IMR-90 (cell line): Measurements from ENCODE around the gene DENND1A. TPM values are rescaled to one million over a fixed set of nuclear protein-coding genes. Genes with fewer than 3 reads are reported as not detected.

ENCODE experiments used
- ATAC-seq: fragments of 200-7000 bp; cut with Tn5 transposase; 2 replicates; pipeline ENCODE4 v1.9.1; 2020; ENCODE audit warnings: low read depth, mild to moderate bottlenecking, moderate library complexity
- BruUV-seq: library from RNA; stranded (reverse); fragments of 400-500 nt; replicated peaks from 2 replicates; lab custom pipeline; 2021; lab: Mats Ljungman, UMichigan
- CTCF ChIA-PET: fragments of 300-600 bp; formaldehyde crosslinking; extraction: SDS; loops from one replicate; lab custom pipeline; 2021; ENCODE audit warnings: antibody characterized with exemption; lab: Yijun Ruan, JAX
- POLR2A ChIA-PET: fragments of 300-600 bp; sonication (Branson Sonifier 250); formaldehyde crosslinking; loops from one replicate; lab custom pipeline; 2022; ENCODE audit warnings: antibody characterized with exemption; ENCODE audit not compliant: unreplicated experiment; lab: Charles Lee
- DNase-seq: peaks from one replicate; pipeline ENCODE4 v3.0.0; 2013
- H2AFZ ChIP-seq: replicated peaks from 2 replicates; pipeline ENCODE3; 2013; ENCODE audit warnings: low read length, mild to moderate bottlenecking; ENCODE audit not compliant: poor library complexity
- H2AK5ac ChIP-seq: 2 replicates; pipeline ENCODE4 v1.6.1; 2013; ENCODE audit warnings: low read depth, low read length, inconsistent platforms
- H2AK9ac ChIP-seq: replicated peaks from 2 replicates; pipeline ENCODE3; 2013; ENCODE audit warnings: mild to moderate bottlenecking, low read depth, low read length, moderate library complexity; ENCODE audit not compliant: poor library complexity
- H2BK120ac ChIP-seq: 2 replicates; pipeline ENCODE4 v1.6.1; 2013; ENCODE audit warnings: low read depth, low read length, inconsistent platforms
- H2BK15ac ChIP-seq: 3 replicates; pipeline ENCODE4 v1.6.1; 2013; ENCODE audit warnings: low read depth, low read length, inconsistent platforms
- H2BK20ac ChIP-seq: 2 replicates; pipeline ENCODE4 v1.6.1; 2013; ENCODE audit warnings: low read depth, mild to moderate bottlenecking, inconsistent platforms, low read length, moderate library complexity
- H2BK5ac ChIP-seq: 2 replicates; pipeline ENCODE4 v1.6.1; 2013; ENCODE audit warnings: mild to moderate bottlenecking, low read depth, low read length, inconsistent platforms; ENCODE audit not compliant: poor library complexity, severe bottlenecking
- H3K14ac ChIP-seq: replicated peaks from 2 replicates; pipeline ENCODE4 v1.6.1; 2013; ENCODE audit warnings: low read depth, low read length, inconsistent platforms
- H3K18ac ChIP-seq: 2 replicates; pipeline ENCODE4 v1.6.1; 2013; ENCODE audit warnings: low read depth, low read length, control low read depth
- H3K23ac ChIP-seq: 2 replicates; pipeline ENCODE4 v1.6.1; 2013; ENCODE audit warnings: low read depth, low read length, inconsistent platforms
- H3K27ac ChIP-seq: 2 replicates; pipeline ENCODE4 v1.5.1; 2013; ENCODE audit warnings: mild to moderate bottlenecking, control low read depth, low read length; ENCODE audit not compliant: insufficient read depth
- H3K27me3 ChIP-seq: 2 replicates; pipeline ENCODE4 v1.6.1; 2013; ENCODE audit warnings: low read length; ENCODE audit not compliant: control insufficient read depth, insufficient read depth
- H3K36me3 ChIP-seq: 2 replicates; pipeline ENCODE4 v1.6.1; 2013; ENCODE audit warnings: low read length, mixed read lengths; ENCODE audit not compliant: control insufficient read depth, insufficient read depth
- H3K4ac ChIP-seq: 2 replicates; pipeline ENCODE4 v1.6.1; 2013; ENCODE audit warnings: low read depth, low read length, inconsistent platforms
- H3K4me1 ChIP-seq: 2 replicates; pipeline ENCODE4 v1.6.1; 2013; ENCODE audit warnings: low read length, mixed read lengths; ENCODE audit not compliant: control insufficient read depth, insufficient read depth
- H3K4me2 ChIP-seq: 2 replicates; pipeline ENCODE4 v1.6.1; 2013; ENCODE audit warnings: low read depth, mild to moderate bottlenecking, control low read depth, low read length, moderate library complexity
- H3K4me3 ChIP-seq: 2 replicates; pipeline ENCODE4 v1.5.1; 2013; ENCODE audit warnings: low read depth, mild to moderate bottlenecking, control low read depth, low read length, moderate library complexity; ENCODE audit not compliant: insufficient read depth
- H3K56ac ChIP-seq: 2 replicates; pipeline ENCODE4 v1.6.1; 2013; ENCODE audit warnings: low read length, inconsistent platforms; ENCODE audit not compliant: insufficient read depth; ENCODE audit errors: extremely low read depth
- H3K79me1 ChIP-seq, 2 experiments: 2 replicates each; pipeline ENCODE4 v1.6.1; 2013; ENCODE audit warnings: low read length in 2 of 2, inconsistent platforms in 1 of 2, low read depth in 1 of 2
- H3K9ac ChIP-seq: 2 replicates; pipeline ENCODE4 v1.6.1; 2013; ENCODE audit warnings: low read depth, low read length, control low read depth
- H3K9me1 ChIP-seq: 2 replicates; pipeline ENCODE4 v1.6.1; 2013; ENCODE audit warnings: low read length, inconsistent platforms; ENCODE audit not compliant: insufficient read depth
- H3K9me3 ChIP-seq: 2 replicates; pipeline ENCODE4 v1.6.1; 2013; ENCODE audit warnings: low read length; ENCODE audit not compliant: control insufficient read depth, insufficient read depth
- H4K20me1 ChIP-seq: 2 replicates; pipeline ENCODE4 v1.6.1; 2013; ENCODE audit warnings: low read length, inconsistent platforms; ENCODE audit not compliant: insufficient read depth
- H4K5ac ChIP-seq: 2 replicates; pipeline ENCODE4 v1.6.1; 2013; ENCODE audit warnings: mild to moderate bottlenecking, low read depth, low read length, control low read depth
- H4K8ac ChIP-seq, 2 experiments: 2 replicates each; pipeline ENCODE4 v1.6.1; 2013; ENCODE audit warnings: low read depth in 2 of 2, low read length in 2 of 2, control low read depth in 1 of 2, inconsistent platforms in 1 of 2
- H4K91ac ChIP-seq: 2 replicates; pipeline ENCODE4 v1.6.1; 2013; ENCODE audit warnings: low read depth, low read length, inconsistent platforms; ENCODE audit not compliant: insufficient read depth
- RCOR1 ChIP-seq: IDR thresholded peaks from 2 replicates; pipeline ENCODE4 v1.6.1; 2012; ENCODE audit warnings: mild to moderate bottlenecking, low read length, improper control_type of control experiment; ENCODE audit not compliant: insufficient replicate concordance
- WGBS, 2 experiments: methylation state at CpG; one replicate each; pipeline versions ENCODE4 v1.1.5 to v1.1.7; 2013; ENCODE audit warnings: missing lambda C conversion rate in 2 of 2; ENCODE audit not compliant: insufficient read length in 1 of 2; ENCODE audit errors: extremely low coverage in 2 of 2; 5-methylcytosine and 5-hydroxymethylcytosine counted together
- dilution Hi-C: fragments of 300-500 bp; cut with HindIII; formaldehyde crosslinking; loops from one replicate; pipeline ENCODE4 v1.14.3; 2018; ENCODE audit warnings: low sequenced_read_pairs; ENCODE audit not compliant: unreplicated experiment
- in situ Hi-C: fragments of 300-500 bp; cut with MboI; formaldehyde crosslinking; loops from 3 replicates; pipeline ENCODE4 v1.14.3; 2019; ENCODE audit warnings: low sequenced_read_pairs, inconsistent platforms, mixed read lengths
- intact Hi-C: fragments of 100-400 bp; cut with micrococcal nuclease; formaldehyde crosslinking; loops from 2 replicates; pipeline ENCODE4 v1.10.0; 2022
- polyA plus RNA-seq, 3 experiments: library from polyadenylated mRNA; depleted of rRNA; stranded (reverse); fragments of >200 nt; gene quantifications; 2 replicates each; pipeline ENCODE4 v1.2.3, GENCODE V29; 2012; ENCODE audit warnings: low replicate concordance in 1 of 3
- total RNA-seq: library from RNA; depleted of rRNA; stranded (reverse); fragments of >200 nt; gene quantifications from 2 replicates; pipeline ENCODE4 v1.2.3, GENCODE V29; 2012

Gene DENND1A
- total and polyA plus RNA-seq, 2 of the 4 experiments (the other 2 are of a cell fraction) = 21.4 to 27.6 TPM

- Histone ChIP-seq H2BK20ac (no peak overlapping the region), H4K5ac (no peak overlapping the region), H3K9me1 (no peaks in the 10 kb centered on the region), H2BK120ac (no peak overlapping the region), H3K27me3 (no peaks in the 10 kb centered on the region), H3K9ac (no peak overlapping the region), H2AK5ac (no peak overlapping the region), H4K8ac (no peak overlapping the region), H3K4me2 (no peak overlapping the region), H4K20me1 (peaks cover 6% of the 10 kb centered on the region; the same call in 1 of the 2 replicates), H3K4ac (no peak overlapping the region), H3K18ac (no peak overlapping the region), H3K14ac (no peak overlapping the region), H3K23ac (no peak overlapping the region), H3K27ac (no peak overlapping the region), H2AFZ (no peak overlapping the region), H2BK5ac (no peak overlapping the region), H3K36me3 (0 out of 2 replicates have a peak, but pooled peaks cover 1% of the 10 kb centered on the region), H3K4me1 (no peaks in the 10 kb centered on the region), H3K9me3 (no peaks in the 10 kb centered on the region), H2AK9ac (no peak overlapping the region), H2BK15ac (no peak overlapping the region), H3K56ac (no peak overlapping the region), H3K4me3 (no peak overlapping the region), H4K91ac (no peak overlapping the region), H3K79me1 (peaks cover 13 to 22% of the 10 kb centered on the region in 2 experiments; a peak in 2 of 4 replicates)
- 70% methylated on average over 2 of the region's 4 CpGs; no CpG with 5 or more reads in 1 of the 2 experiments for WGBS, 2 experiments
- intact Hi-C loops (no loop called here), in situ Hi-C loops (no loop called here), dilution Hi-C loops (no loop called here)
- no TSS peak for BruUV-seq
- DNase-seq (no peak), ATAC-seq (no peak)
- ChIA-PET POLR2A (no interaction called here), CTCF (no interaction called here)
- no peak for TF ChIP-seq RCOR1
Measured at GRCh38 chr9:123881604-123882003, 48.3 kb downstream of the DENND1A start.
